Neural progenitor cell (in vitro differentiated cells): ENCODE data around the gene FRS3.

Experiments used
- EZH2 ChIP-seq: fragments of 200-600 bp; sonication (generic); IDR thresholded peaks from 2 replicates; pipeline ENCODE4 v1.6.1; 2017; ENCODE audit warnings: antibody characterized with exemption, mild to moderate bottlenecking, moderate library complexity
- TF ChIP-seq, protein P1 (sequence below): fragments of 200-600 bp; sonication (generic); IDR thresholded peaks from 2 replicates; pipeline ENCODE4 v1.5.1; 2017; ENCODE audit warnings: antibody characterized with exemption, mild to moderate bottlenecking

GRCh38 chr6:41791305-41791704 lies 11.6 kb upstream of the FRS3 start:
- no peak for TF ChIP-seq EZH2
- TF ChIP-seq, protein P1, sequence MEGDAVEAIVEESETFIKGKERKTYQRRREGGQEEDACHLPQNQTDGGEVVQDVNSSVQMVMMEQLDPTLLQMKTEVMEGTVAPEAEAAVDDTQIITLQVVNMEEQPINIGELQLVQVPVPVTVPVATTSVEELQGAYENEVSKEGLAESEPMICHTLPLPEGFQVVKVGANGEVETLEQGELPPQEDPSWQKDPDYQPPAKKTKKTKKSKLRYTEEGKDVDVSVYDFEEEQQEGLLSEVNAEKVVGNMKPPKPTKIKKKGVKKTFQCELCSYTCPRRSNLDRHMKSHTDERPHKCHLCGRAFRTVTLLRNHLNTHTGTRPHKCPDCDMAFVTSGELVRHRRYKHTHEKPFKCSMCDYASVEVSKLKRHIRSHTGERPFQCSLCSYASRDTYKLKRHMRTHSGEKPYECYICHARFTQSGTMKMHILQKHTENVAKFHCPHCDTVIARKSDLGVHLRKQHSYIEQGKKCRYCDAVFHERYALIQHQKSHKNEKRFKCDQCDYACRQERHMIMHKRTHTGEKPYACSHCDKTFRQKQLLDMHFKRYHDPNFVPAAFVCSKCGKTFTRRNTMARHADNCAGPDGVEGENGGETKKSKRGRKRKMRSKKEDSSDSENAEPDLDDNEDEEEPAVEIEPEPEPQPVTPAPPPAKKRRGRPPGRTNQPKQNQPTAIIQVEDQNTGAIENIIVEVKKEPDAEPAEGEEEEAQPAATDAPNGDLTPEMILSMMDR, result no peak
